Effector memory CD8-positive, alpha-beta T cell (primary cell): ENCODE results near the gene TREM2.
"Not testable (repeated sequence)": the region's sequence is repeated elsewhere in the genome, so short reads cannot be mapped to it uniquely, and the experiment has no call there.

Experiments
- ATAC-seq: fragments of 150-1000 bp; cut with Tn5 transposase; replicated peaks from 2 replicates; pipeline ENCODE4 v1.10.0; 2021; ENCODE audit warnings: mild to moderate bottlenecking, moderate library complexity
- DNase-seq, 3 experiments: peaks; one replicate each; pipeline ENCODE4 v3.0.0; 2021
- H3K27ac Mint-ChIP-seq, 2 donors: one replicate each; pipeline ENCODE4 v1.8.0; 2022; ENCODE audit warnings: mild to moderate bottlenecking in 2 of 2, mixed read lengths in 2 of 2, moderate library complexity in 2 of 2
- H3K27me3 Mint-ChIP-seq, 2 donors: one replicate each; pipeline ENCODE4 v1.8.0; 2022; ENCODE audit warnings: mixed read lengths in 2 of 2
- H3K36me3 Mint-ChIP-seq: one replicate; pipeline ENCODE4 v1.8.0; 2022; ENCODE audit warnings: mild to moderate bottlenecking, moderate library complexity, mixed read lengths; ENCODE audit not compliant: insufficient read depth
- H3K4me1 Mint-ChIP-seq, 2 donors: one replicate each; pipeline ENCODE4 v1.8.0; 2022; ENCODE audit warnings: low read depth in 2 of 2, mixed read lengths in 2 of 2
- H3K4me3 Mint-ChIP-seq, 2 donors: one replicate each; pipeline ENCODE4 v1.8.0; 2022; ENCODE audit warnings: mild to moderate bottlenecking in 2 of 2, mixed read lengths in 2 of 2, moderate library complexity in 2 of 2
- H3K9me3 Mint-ChIP-seq, 2 donors: one replicate each; pipeline ENCODE4 v1.8.0; 2022; ENCODE audit warnings: mixed read lengths in 2 of 2

Gene TREM2

GRCh38 chr6:41193171-41193734 is 30.3 kb upstream of the TREM2 start:
- H3K9me3 Mint-ChIP-seq: no peaks in the 10 kb centered on the region
- H3K4me1 Mint-ChIP-seq: peaks cover 40% of the 10 kb centered on the region in 2 donors
- ATAC-seq (peak; percentile 39), DNase-seq (no peak)
- H3K27ac Mint-ChIP-seq: peak overlapping the region; percentile 77 to 87
- H3K4me3 Mint-ChIP-seq: no peak overlapping the region
- H3K36me3 Mint-ChIP-seq: no peaks in the 10 kb centered on the region
- no peaks in the 10 kb centered on the region for H3K27me3 Mint-ChIP-seq

DNA sequence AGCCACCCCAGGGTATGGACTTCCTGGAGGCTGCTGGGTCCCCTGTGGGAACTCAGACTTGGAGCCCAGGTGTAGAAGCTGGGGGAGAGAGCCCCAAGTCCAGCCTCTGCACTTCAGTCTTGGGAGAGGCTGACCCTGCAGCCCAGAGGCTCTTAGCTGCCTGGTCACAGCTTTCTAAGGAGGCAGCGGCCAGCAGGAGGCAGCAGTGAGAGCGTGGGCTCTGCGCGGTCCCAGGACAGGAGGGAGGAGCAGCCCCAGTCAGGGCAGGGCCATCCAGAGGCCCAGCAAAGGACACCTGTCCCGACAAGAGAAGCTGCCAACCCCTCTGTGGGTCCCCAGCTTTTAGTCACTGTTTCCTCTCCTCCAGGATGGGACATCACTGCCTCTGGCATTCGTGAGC is 28.7 kb upstream of the TREM2 start:
- ATAC-seq (peak; percentile 46), DNase-seq (peak in 2 of 3 experiments; percentile 21 to 23)
- no peaks in the 10 kb centered on the region for H3K36me3 Mint-ChIP-seq
- no peak overlapping the region for H3K4me3 Mint-ChIP-seq
- no peaks in the 10 kb centered on the region for H3K27me3 Mint-ChIP-seq
- H3K4me1 Mint-ChIP-seq: peaks cover 36 to 39% of the 10 kb centered on the region in 2 donors
- H3K27ac Mint-ChIP-seq: peak overlapping the region; percentile 55 to 83
- H3K9me3 Mint-ChIP-seq: no peaks in the 10 kb centered on the region

- H3K36me3 Mint-ChIP-seq: no peaks in the 10 kb centered on the region
- H3K27ac Mint-ChIP-seq: no peak overlapping the region
Measured at GRCh38 chr6:41190791-41191190, 27.9 kb upstream of the TREM2 start.

GRCh38 chr6:41189967-41190366 is 27.1 kb upstream of the TREM2 start:
- Mint-ChIP-seq H3K4me1 (peaks cover 35 to 42% of the 10 kb centered on the region in 2 donors), H3K4me3 (no peak overlapping the region), H3K36me3 (peaks cover under 1% of the 10 kb centered on the region)

More at GRCh38 chr6:41190791-41191190, 27.9 kb upstream of the TREM2 start:
- Mint-ChIP-seq H3K4me3 (no peak overlapping the region), H3K27me3 (no peaks in the 10 kb centered on the region), H3K4me1 (peaks cover 39 to 40% of the 10 kb centered on the region in 2 donors), H3K9me3 (no peaks in the 10 kb centered on the region)
- no peak for ATAC-seq
- DNase-seq: no peak

GRCh38 chr6:41189046-41189445 is 26.1 kb upstream of the TREM2 start:
- H3K27ac Mint-ChIP-seq: peak overlapping the region; percentile 26 to 72
- not testable (repeated sequence) for H3K9me3 Mint-ChIP-seq, DNase-seq, H3K4me3 Mint-ChIP-seq, H3K27me3 Mint-ChIP-seq, H3K36me3 Mint-ChIP-seq, ATAC-seq
- peaks cover 27 to 33% of the 10 kb centered on the region in 2 donors for H3K4me1 Mint-ChIP-seq

More at GRCh38 chr6:41189967-41190366, 27.1 kb upstream of the TREM2 start:
- no peak overlapping the region for H3K27ac Mint-ChIP-seq
- DNase-seq: no peak
- no peak for ATAC-seq
- no peaks in the 10 kb centered on the region for H3K27me3 Mint-ChIP-seq
- no peaks in the 10 kb centered on the region for H3K9me3 Mint-ChIP-seq

DNA sequence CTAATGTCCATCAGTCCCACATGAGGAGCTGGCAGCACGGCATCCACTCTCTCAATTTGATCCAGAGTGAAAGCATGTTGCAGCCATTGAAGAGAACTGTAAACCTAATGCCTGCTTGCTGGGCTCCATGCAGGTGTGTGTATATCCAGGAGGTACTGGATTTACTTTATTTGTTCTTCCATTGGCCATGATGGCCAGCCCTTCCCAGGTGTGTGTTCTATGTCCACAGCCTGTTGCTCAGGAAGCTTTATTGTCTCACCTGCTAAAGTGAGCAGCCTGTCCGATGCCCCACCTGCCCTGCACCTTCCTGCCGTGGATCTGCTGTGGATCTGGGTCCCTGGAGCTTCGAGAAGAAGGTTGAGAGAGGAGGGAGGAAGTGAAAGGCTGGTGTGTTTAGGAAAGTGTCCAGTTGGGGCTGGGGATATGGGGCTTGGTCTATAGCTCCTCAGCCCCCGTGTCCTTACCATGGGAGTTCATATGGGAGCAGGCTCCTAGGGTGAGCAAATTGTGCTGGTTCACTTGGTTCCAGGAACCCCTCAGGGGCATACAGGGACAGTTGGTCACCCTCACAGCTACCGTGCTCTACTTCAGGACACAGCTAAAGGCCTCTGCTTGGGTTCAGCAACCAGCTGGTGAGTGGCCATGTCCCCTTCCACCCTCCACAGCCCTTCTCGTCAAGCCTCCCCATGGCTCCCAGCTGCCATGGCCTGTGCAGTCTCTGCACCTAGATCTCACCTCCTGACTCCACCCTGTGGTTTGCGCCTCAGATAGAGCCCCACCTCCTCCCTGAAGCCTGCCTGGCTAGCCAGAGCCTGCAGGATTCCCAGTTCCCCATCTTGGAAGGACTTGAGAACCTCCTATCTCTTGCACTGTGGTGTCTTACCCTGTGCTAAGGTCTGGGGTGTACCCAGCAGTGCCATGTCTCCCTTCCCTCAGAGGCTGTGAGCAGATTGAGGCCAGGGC is 25.3 kb upstream of the TREM2 start:
- Mint-ChIP-seq H3K27ac (peak overlapping the region; percentile 26 to 72), H3K36me3 (peaks cover 3% of the 10 kb centered on the region), H3K4me1 (peaks cover 21 to 29% of the 10 kb centered on the region in 2 donors), H3K27me3 (no peaks in the 10 kb centered on the region), H3K9me3 (no peaks in the 10 kb centered on the region), H3K4me3 (no peak overlapping the region)
- DNase-seq (no peak), ATAC-seq (no peak)

DNA sequence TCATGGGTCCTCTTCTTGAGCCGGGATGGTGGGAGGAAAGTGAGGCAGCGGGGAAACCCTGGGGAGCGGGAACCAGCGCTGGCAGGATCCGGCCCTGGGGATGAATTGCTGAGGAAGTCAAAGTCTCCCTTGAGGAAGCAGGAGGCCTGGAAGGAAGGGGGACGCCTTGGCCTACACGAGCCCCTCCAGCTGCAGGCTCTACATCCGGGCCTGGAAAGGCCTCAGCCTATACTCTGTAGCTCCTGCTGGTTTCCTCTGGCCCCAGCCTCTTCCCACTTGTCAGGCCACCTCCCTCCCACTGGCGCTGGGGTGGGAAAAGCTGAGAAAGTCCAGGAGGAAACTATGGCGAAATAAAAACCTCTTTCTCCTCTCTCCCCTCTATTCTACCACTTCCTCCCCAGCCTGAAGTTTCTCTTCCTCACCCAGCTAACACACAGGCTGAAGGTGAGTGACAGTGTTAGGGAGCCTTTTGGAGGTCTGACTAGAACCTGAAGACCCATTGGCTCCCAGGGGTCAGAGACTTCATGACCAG is 23.2 kb upstream of the TREM2 start:
- no peak for ATAC-seq
- H3K4me3 Mint-ChIP-seq: no peak overlapping the region
- peak overlapping the region; percentile 36 to 77 for H3K27ac Mint-ChIP-seq
- H3K27me3 Mint-ChIP-seq: no peaks in the 10 kb centered on the region
- peaks cover 3% of the 10 kb centered on the region for H3K36me3 Mint-ChIP-seq
- H3K9me3 Mint-ChIP-seq: no peaks in the 10 kb centered on the region
- no peak for DNase-seq
- H3K4me1 Mint-ChIP-seq: peaks cover 16 to 24% of the 10 kb centered on the region in 2 donors

GRCh38 chr6:41184761-41185160 is 21.8 kb upstream of the TREM2 start:
- no peak for DNase-seq
- Mint-ChIP-seq H3K36me3 (peaks cover 3% of the 10 kb centered on the region), H3K27me3 (peaks cover 0 to 5% of the 10 kb centered on the region in 2 donors), H3K9me3 (no peaks in the 10 kb centered on the region), H3K4me3 (no peak overlapping the region), H3K27ac (no peak overlapping the region), H3K4me1 (peaks cover 16 to 22% of the 10 kb centered on the region in 2 donors)
- ATAC-seq: no peak

DNA sequence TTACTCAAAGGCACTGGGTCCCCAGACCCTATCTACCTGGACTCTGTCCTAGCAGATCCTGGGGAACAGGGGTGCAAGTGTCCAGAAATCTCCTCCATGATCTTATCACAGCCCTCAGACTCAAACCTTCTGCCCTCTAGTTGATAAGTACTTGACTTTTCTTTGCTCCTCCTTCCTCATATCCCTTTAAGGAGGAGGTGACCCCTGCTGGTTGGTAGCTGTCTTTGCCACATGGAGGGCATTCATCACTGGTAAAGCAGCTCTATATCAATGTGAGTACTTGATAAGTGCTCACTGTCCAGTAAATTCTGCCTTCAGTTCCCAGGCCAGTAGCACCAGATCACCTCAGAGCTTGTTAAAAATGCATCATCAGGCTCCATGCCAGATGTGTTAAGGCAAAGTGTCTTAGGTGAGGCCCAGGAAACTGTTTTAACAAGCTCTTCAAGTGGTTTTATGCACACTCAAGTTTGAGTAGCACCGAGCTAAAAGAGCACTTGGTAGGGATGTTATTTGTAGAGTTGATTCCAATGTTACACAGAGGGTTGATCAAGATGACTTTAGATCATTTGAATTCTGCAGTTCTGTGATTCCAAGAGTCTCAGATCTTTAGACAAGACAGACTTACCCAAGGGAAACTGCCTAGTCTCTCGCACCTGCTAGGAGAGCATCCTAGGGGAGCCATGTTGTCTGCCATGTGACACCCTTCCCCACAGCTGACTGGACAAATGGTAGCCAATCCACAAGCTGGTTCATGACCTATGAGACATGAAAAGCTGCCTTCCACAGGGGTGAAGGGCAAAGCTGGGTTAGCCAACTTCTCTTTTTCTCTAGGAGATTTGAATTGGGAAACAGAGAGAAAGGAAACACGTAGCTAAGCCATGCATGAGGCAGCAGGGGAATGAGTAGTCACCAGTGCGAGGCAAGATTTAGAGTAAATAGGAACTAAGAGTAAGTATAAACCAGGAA is 19.4 kb upstream of the TREM2 start:
- peaks cover 3% of the 10 kb centered on the region for H3K36me3 Mint-ChIP-seq
- peaks cover 0 to 18% of the 10 kb centered on the region in 2 donors for H3K27me3 Mint-ChIP-seq
- ATAC-seq: peak; percentile 94
- H3K9me3 Mint-ChIP-seq: no peaks in the 10 kb centered on the region
- peaks cover 5 to 14% of the 10 kb centered on the region in 2 donors for H3K4me1 Mint-ChIP-seq
- DNase-seq: peak; percentile 40 to 46 (median 43)
- H3K27ac Mint-ChIP-seq: peak overlapping the region in 1 of 2 donors; percentile 9
- no peak overlapping the region for H3K4me3 Mint-ChIP-seq

GRCh38 chr6:41181566-41181965 is 18.6 kb upstream of the TREM2 start:
- no peak overlapping the region for H3K4me3 Mint-ChIP-seq
- no peak for DNase-seq
- H3K27ac Mint-ChIP-seq: peak overlapping the region in 1 of 2 donors; percentile 9
- H3K27me3 Mint-ChIP-seq: peaks cover 0 to 18% of the 10 kb centered on the region in 2 donors
- no peaks in the 10 kb centered on the region for H3K9me3 Mint-ChIP-seq
- no peak for ATAC-seq
- peaks cover 5 to 14% of the 10 kb centered on the region in 2 donors for H3K4me1 Mint-ChIP-seq
- peaks cover 3% of the 10 kb centered on the region for H3K36me3 Mint-ChIP-seq

DNA sequence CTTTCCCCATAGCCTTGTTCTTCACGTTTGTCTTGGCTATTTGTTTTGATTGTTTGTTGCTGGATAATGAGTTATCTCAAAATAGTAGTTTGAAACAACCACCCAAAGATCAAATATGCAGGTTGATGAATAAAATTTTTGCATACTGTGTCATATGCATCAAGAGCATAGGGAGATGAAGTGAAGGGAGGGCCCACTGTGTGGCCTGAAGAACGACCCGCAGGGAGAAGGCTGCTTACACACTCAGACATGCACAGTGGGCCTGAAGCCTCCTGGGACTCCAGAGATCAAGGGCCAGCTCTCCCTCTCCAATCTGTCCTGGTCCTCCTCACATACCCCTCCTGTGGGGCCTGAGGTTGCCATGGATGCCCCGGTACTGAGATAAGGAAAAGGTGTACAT is 16.2 kb upstream of the TREM2 start:
- H3K36me3 Mint-ChIP-seq: no peaks in the 10 kb centered on the region
- DNase-seq: no peak
- no peak for ATAC-seq
- H3K4me3 Mint-ChIP-seq: no peak overlapping the region
- no peak overlapping the region for H3K27ac Mint-ChIP-seq
- peaks cover 4 to 5% of the 10 kb centered on the region in 2 donors for H3K4me1 Mint-ChIP-seq
- H3K9me3 Mint-ChIP-seq: no peaks in the 10 kb centered on the region
- peaks cover 9 to 27% of the 10 kb centered on the region in 2 donors for H3K27me3 Mint-ChIP-seq

- H3K4me1 Mint-ChIP-seq: peaks cover 4 to 5% of the 10 kb centered on the region in 2 donors
- no peak for DNase-seq
- peaks cover 9 to 27% of the 10 kb centered on the region in 2 donors for H3K27me3 Mint-ChIP-seq
- peaks cover 3% of the 10 kb centered on the region for H3K36me3 Mint-ChIP-seq
- ATAC-seq: no peak
- no peak overlapping the region for H3K27ac Mint-ChIP-seq
- no peak overlapping the region for H3K4me3 Mint-ChIP-seq
- no peaks in the 10 kb centered on the region for H3K9me3 Mint-ChIP-seq
Measured at GRCh38 chr6:41177695-41178094, 14.8 kb upstream of the TREM2 start.

GRCh38 chr6:41177287-41177686 is 14.4 kb upstream of the TREM2 start:
- Mint-ChIP-seq H3K27me3 (peaks cover 9 to 27% of the 10 kb centered on the region in 2 donors), H3K4me3 (no peak overlapping the region), H3K9me3 (no peaks in the 10 kb centered on the region), H3K36me3 (peaks cover 3% of the 10 kb centered on the region), H3K27ac (no peak overlapping the region), H3K4me1 (peaks cover 4 to 5% of the 10 kb centered on the region in 2 donors)
- ATAC-seq: no peak
- DNase-seq: no peak
